Measurements from ENCODE around the gene TREH.
A peak's percentile ranks its signal among the peaks of the same experiment; 100 is the strongest.

The TREH gene

DNA sequence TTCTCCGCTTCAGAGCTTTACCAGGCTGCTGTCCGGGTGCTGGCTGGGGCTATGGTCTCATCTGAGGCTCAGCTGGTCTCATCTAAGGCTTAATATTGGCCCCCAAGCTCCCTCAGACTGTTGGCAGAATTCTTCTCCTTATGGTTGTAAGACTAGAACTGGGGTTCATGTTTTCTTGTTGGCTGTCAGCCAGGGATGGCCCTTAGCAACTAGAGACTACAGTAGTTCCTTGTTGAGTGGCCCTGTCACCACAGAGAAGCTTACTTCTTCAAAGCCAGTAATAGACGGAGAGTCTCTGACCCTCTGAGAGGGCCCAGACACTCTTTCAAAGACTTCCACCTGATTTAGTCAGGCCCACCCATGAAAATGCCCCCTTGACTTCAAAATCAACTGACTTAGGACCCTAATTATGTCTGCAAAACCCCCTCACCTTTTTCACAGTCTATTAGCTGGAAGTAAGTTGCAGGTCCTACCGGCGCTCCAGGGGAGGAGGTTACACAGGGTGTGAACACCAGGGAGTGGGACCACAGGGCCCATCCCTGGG is 24.2 kb upstream of the TREH start:
- in situ Hi-C loops (cut with MboI; ENCODE audit: low sequenced_read_pairs, unreplicated experiment) = no loop called here

DNA sequence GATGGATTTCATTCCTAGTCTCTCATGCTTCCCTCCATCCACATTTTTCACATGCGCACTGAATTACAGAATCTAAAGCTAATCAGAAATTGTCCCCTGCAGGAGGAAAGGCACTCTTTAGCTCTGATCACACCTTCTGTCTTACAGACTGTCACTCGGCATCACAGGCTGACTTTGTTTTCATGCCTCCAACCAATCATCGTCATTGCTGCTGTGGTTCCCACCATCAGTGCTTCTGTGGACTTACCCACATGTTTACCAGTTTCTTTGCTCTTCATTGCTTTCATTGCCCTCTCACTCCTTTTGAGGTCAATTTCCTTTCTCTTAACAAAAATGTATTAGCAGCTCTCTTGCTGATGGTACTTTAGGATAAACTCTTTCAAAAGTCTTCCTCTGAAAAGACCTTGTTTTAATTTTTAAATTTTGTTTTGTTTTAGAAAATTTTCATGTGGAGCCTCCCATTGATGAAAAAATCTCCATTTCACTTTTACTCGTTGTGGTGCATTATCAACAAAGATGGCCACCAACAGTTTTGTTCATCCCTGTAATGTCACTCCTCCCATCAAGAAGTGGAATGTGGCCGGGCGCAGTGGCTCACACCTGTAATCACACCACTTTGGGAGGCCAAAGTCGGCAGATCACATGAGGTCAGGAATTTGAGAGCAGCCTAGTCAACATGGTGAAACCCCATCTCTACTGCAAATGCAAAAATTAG is 20.2 kb upstream of the TREH start:
- TF ChIP-seq, protein P1, sequence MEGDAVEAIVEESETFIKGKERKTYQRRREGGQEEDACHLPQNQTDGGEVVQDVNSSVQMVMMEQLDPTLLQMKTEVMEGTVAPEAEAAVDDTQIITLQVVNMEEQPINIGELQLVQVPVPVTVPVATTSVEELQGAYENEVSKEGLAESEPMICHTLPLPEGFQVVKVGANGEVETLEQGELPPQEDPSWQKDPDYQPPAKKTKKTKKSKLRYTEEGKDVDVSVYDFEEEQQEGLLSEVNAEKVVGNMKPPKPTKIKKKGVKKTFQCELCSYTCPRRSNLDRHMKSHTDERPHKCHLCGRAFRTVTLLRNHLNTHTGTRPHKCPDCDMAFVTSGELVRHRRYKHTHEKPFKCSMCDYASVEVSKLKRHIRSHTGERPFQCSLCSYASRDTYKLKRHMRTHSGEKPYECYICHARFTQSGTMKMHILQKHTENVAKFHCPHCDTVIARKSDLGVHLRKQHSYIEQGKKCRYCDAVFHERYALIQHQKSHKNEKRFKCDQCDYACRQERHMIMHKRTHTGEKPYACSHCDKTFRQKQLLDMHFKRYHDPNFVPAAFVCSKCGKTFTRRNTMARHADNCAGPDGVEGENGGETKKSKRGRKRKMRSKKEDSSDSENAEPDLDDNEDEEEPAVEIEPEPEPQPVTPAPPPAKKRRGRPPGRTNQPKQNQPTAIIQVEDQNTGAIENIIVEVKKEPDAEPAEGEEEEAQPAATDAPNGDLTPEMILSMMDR (IDR thresholded peaks at IDR 0.05; ENCODE audit: borderline replicate concordance, control extremely low read depth, extremely low read depth, insufficient read depth, missing control alignments) = no peak
- in situ Hi-C loops (cut with MboI; ENCODE audit: low sequenced_read_pairs, unreplicated experiment) = loop anchor here (10.0 kb wide), 1 partner anchor 255 kb away; the partner anchor contains the start of gene UPK2
- no peak for DNase-seq (ENCODE audit: low spot score)

More for the DNA sequence above, 24.2 kb upstream of the TREH start:
- TF ChIP-seq, protein P1 (IDR thresholded peaks at IDR 0.05; ENCODE audit: borderline replicate concordance, control extremely low read depth, extremely low read depth, insufficient read depth, missing control alignments) = no peak
- DNase-seq (ENCODE audit: low spot score) = no peak

DNA sequence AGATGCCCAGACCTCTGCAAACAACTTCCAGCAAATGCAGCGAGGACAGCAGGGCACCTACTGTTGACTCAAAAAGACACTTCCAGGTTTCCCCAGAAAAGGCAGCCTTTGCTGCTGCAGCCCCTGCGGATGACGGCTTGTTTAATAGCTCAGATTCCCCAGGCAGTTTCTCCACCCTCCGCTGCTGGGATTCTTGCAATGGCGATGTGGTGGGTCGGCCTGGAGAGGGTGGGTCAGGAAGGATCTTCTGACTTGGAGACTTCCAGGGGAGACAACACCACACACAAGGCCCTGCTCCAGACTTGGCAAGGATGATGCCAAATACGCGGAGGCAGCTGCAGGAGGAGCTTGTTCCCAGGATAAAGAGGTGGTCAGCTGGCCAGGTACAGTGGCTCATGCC is 17.9 kb upstream of the TREH start:
- no peak for DNase-seq (ENCODE audit: low spot score)
- TF ChIP-seq, protein P1 (IDR thresholded peaks at IDR 0.05; ENCODE audit: borderline replicate concordance, control extremely low read depth, extremely low read depth, insufficient read depth, missing control alignments) = no peak
- in situ Hi-C loops (cut with MboI; ENCODE audit: low sequenced_read_pairs, unreplicated experiment) = loop anchor here (10.0 kb wide), 1 partner anchor 257 kb away; the partner anchor contains the start of gene UPK2

DNA sequence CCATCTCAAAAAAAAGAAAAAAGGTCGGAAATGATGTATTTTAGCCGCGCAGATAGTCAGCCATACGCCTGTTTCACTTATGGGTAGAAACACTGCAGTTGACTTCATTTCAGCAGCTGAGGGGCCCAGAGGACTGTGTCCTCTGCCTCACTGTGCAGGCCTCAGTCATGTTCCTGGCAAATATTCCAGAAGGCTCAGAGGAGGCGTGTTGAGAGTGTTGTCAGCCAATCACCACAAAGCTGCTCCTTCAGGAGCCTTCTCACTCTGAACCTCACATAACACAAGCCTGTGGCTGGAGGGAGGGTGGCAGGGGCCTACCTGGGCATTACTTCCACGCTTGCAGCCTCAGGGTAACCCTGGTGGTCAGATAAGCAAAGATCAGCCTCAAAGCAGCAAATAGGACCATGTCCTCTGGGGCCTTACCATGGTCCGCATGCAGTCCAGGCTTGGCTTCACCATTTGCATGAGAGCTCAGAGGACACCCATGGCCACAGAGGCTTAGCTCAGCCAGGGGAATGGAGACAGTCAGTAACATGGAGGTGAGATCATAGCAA is 17.3 kb upstream of the TREH start:
- in situ Hi-C loops (cut with MboI; ENCODE audit: low sequenced_read_pairs, unreplicated experiment) = loop anchor here (10.0 kb wide), 1 partner anchor 258 kb away; the partner anchor contains the start of gene UPK2
- peak; percentile 38 for DNase-seq (ENCODE audit: low spot score)
- TF ChIP-seq, protein P1 (IDR thresholded peaks at IDR 0.05; ENCODE audit: borderline replicate concordance, control extremely low read depth, extremely low read depth, insufficient read depth, missing control alignments) = no peak

DNA sequence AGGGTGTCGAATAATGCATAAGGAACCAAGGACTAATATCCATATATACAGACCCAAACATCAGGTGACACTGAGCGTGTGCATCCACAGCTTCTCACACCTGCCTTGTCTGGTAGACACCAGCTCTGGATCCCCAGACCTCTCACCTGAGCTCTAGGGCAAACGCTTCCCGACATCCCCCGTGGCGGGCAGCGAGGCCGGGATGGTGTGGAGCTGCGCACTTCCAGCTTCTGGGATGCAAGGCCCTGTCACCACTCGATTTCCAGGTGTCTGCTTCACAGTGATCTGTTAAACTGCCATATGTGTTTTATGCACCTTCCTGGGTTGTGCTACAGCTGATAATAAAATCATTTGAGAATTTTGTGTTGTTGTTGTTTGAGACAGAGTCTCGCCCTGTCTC is 15.3 kb upstream of the TREH start:
- DNase-seq (ENCODE audit: low spot score) = no peak
- TF ChIP-seq, protein P1 (IDR thresholded peaks at IDR 0.05; ENCODE audit: borderline replicate concordance, control extremely low read depth, extremely low read depth, insufficient read depth, missing control alignments) = no peak
- in situ Hi-C loops (cut with MboI; ENCODE audit: low sequenced_read_pairs, unreplicated experiment) = loop anchor here (10.0 kb wide), 1 partner anchor 260 kb away; the partner anchor contains the start of gene UPK2

DNA sequence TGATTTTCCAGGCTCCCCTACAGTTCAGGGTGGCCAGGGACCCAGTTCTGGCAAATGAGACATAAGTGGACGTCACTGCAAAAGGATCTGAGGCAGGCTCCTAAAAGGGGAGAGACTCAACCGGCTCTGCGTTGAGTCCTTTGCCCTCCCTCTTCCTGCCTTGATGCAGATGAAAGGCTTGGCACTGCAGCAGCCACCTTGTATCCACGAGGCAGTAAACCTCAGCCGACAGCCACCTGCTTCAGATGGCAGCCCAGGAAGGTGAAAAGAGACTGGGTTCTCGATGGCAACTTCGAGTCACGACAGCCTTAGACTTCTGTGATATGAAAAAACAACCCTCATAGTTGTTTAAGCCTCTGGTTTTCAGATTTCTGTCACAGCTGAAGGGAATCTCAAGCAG is 14.7 kb upstream of the TREH start:
- in situ Hi-C loops (cut with MboI; ENCODE audit: low sequenced_read_pairs, unreplicated experiment) = loop anchor here (10.0 kb wide), 1 partner anchor 261 kb away; the partner anchor contains the start of gene UPK2
- DNase-seq (ENCODE audit: low spot score) = no peak
- TF ChIP-seq, protein P1 (IDR thresholded peaks at IDR 0.05; ENCODE audit: borderline replicate concordance, control extremely low read depth, extremely low read depth, insufficient read depth, missing control alignments) = no peak
